ENCODE measurements around the gene DLEC1.

GRCh38 chr3:38088126-38089078 is 49.4 kb downstream of the DLEC1 start:
- TF ChIP-seq POLR2AphosphoS5 (IDR thresholded peaks at IDR 0.05) (no peak), EP300 (IDR thresholded peaks at IDR 0.05) (no peak), CTCF (IDR thresholded peaks at IDR 0.05) (no peak)

All from gastroesophageal sphincter (tissue), 3 donors.